Measurements from ENCODE around the gene ERBB4.

DNA sequence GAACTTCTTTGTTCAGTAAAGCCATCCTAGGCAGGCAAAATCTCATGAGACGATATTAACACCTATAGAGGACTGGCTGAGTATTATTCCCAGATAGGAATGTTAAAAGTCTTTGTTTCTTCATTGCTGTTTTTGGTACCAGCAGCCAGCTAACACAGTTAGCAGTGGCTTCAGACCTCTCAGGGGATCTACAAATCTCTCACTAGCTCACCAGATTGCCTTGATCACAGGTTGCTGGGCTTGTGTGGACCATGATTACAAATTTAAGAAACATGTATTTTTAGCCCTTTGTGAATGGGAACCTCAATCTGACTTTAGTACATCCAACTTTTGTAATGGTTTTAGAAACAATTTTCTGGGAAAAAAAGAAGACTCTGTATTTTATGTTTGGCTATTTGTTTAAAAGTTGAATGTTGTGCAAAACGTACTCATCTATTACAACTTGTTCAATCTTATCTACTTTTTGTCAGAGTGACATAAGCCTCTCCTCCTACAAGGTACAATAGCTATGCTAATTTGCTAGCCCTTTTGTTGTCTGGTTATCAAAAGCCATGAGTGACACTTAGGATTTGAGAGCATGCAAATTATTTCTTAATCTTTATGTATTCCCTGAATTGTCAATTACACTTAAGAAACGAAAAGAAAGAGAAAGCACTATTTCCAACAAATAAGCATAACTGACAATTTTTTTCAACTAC, 693.1 kb downstream of the ERBB4 start:
- TF ChIP-seq, protein P1, sequence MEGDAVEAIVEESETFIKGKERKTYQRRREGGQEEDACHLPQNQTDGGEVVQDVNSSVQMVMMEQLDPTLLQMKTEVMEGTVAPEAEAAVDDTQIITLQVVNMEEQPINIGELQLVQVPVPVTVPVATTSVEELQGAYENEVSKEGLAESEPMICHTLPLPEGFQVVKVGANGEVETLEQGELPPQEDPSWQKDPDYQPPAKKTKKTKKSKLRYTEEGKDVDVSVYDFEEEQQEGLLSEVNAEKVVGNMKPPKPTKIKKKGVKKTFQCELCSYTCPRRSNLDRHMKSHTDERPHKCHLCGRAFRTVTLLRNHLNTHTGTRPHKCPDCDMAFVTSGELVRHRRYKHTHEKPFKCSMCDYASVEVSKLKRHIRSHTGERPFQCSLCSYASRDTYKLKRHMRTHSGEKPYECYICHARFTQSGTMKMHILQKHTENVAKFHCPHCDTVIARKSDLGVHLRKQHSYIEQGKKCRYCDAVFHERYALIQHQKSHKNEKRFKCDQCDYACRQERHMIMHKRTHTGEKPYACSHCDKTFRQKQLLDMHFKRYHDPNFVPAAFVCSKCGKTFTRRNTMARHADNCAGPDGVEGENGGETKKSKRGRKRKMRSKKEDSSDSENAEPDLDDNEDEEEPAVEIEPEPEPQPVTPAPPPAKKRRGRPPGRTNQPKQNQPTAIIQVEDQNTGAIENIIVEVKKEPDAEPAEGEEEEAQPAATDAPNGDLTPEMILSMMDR (IDR thresholded peaks at IDR 0.05; ENCODE audit: insufficient read depth, low read depth, low read length): no peak
- no peak for TF ChIP-seq EZH2 (IDR thresholded peaks at IDR 0.05; ENCODE audit: insufficient read depth, low read length)

Measured in astrocyte (in vitro differentiated cells and primary cell).